CD8-positive, alpha-beta memory T cell (primary cell): Measurements from ENCODE around the gene MADD. TPM values are rescaled to one million over a fixed set of nuclear protein-coding genes. Genes with fewer than 3 reads are reported as not detected.

Source experiments
- CTCF ChIA-PET: fragments of 350-600 bp; sonication (Branson Sonifier 250); formaldehyde crosslinking; loops from one replicate; lab custom pipeline; 2021; ENCODE audit warnings: antibody characterized with exemption; lab: Charles Lee
- POLR2A ChIA-PET: fragments of 350-600 bp; sonication (Branson Sonifier 250); formaldehyde crosslinking; loops from one replicate; lab custom pipeline; 2021; ENCODE audit warnings: antibody characterized with exemption; lab: Charles Lee
- DNase-seq, 5 donors: peaks; one replicate each; pipeline versions ENCODE4 v3.0.0 to v3.0.0-alpha.2; 2020 to 2022; ENCODE audit warnings: mixed read lengths in 1 of 5
- H3K27ac ChIP-seq: one replicate; pipeline ENCODE4 v1.7.0; 2013; ENCODE audit warnings: low read depth, mild to moderate bottlenecking, low read length, moderate library complexity
- H3K27me3 ChIP-seq: 2 replicates; pipeline ENCODE4 v1.7.0; 2013; ENCODE audit warnings: low read length, mild to moderate bottlenecking; ENCODE audit not compliant: insufficient read depth, poor library complexity, severe bottlenecking
- H3K36me3 ChIP-seq: 2 replicates; pipeline ENCODE4 v1.7.0; 2013; ENCODE audit warnings: mild to moderate bottlenecking, low read length, moderate library complexity; ENCODE audit not compliant: insufficient read depth
- H3K4me1 ChIP-seq: 2 replicates; pipeline ENCODE4 v1.7.0; 2013; ENCODE audit warnings: mild to moderate bottlenecking, low read length, moderate library complexity; ENCODE audit not compliant: insufficient read depth
- H3K4me3 ChIP-seq: 2 replicates; pipeline ENCODE4 v1.7.0; 2013; ENCODE audit warnings: mild to moderate bottlenecking, low read length
- H3K9me3 ChIP-seq: 2 replicates; pipeline ENCODE4 v1.7.0; 2013; ENCODE audit warnings: mild to moderate bottlenecking, low read length
- H3K27ac Mint-ChIP-seq, 8 donors: one replicate each; pipeline ENCODE4 v1.8.0; 2020 to 2021; ENCODE audit warnings: mixed read lengths in 8 of 8, mild to moderate bottlenecking in 6 of 8, inconsistent platforms in 3 of 8, moderate library complexity in 3 of 8
- H3K27me3 Mint-ChIP-seq, 2 donors: one replicate each; pipeline ENCODE4 v1.8.0; 2020 to 2021; ENCODE audit warnings: mixed read lengths in 2 of 2, mild to moderate bottlenecking in 1 of 2, moderate library complexity in 1 of 2
- H3K36me3 Mint-ChIP-seq, 3 donors: one replicate each; pipeline ENCODE4 v1.8.0; 2020 to 2021; ENCODE audit warnings: mixed read lengths in 3 of 3, inconsistent platforms in 1 of 3, mild to moderate bottlenecking in 1 of 3
- H3K4me1 Mint-ChIP-seq, 3 donors: one replicate each; pipeline ENCODE4 v1.8.0; 2020 to 2021; ENCODE audit warnings: mixed read lengths in 3 of 3, inconsistent platforms in 1 of 3, mild to moderate bottlenecking in 1 of 3
- H3K4me3 Mint-ChIP-seq, 7 donors: one replicate each; pipeline ENCODE4 v1.8.0; 2020 to 2021; ENCODE audit warnings: mixed read lengths in 7 of 7, mild to moderate bottlenecking in 6 of 7, moderate library complexity in 4 of 7, inconsistent platforms in 2 of 7
- H3K9me3 Mint-ChIP-seq, 5 donors: one replicate each; pipeline ENCODE4 v1.8.0; 2020 to 2022; ENCODE audit warnings: mixed read lengths in 5 of 5, mild to moderate bottlenecking in 3 of 5, moderate library complexity in 2 of 5, inconsistent platforms in 1 of 5
- polyA plus RNA-seq: library from polyadenylated mRNA; unstranded; fragments of 300-500 nt; fragmentation: Illumina TruSeq; gene quantifications from one replicate; pipeline ENCODE4 v1.2.3, GENCODE V29; 2021
- total RNA-seq, 2 experiments: library from RNA; stranded (reverse); gene quantifications; one replicate each; pipeline ENCODE4 v1.2.3, GENCODE V29; 2021

The MADD gene
- total and polyA plus RNA-seq, 3 experiments from 2014 or later, result 30.5 to 65.7 (median 62.1) TPM

GRCh38 chr11:47359162-47359561 is 89.2 kb downstream of the MADD start:
- no peaks in the 10 kb centered on the region for H3K36me3 ChIP-seq
- H3K27ac ChIP-seq, result no peak overlapping the region
- Mint-ChIP-seq H3K27ac (peak overlapping the region in 2 of 8 donors; percentile 67 to 68), H3K4me3 (no peak overlapping the region), H3K36me3 (no peaks in the 10 kb centered on the region), H3K4me1 (peaks cover 0 to 2% (median 0%) of the 10 kb centered on the region in 3 donors), H3K9me3 (no peaks in the 10 kb centered on the region), H3K27me3 (no peaks in the 10 kb centered on the region)
- ChIA-PET CTCF (no interaction called here), POLR2A (no interaction called here)
- no peaks in the 10 kb centered on the region for H3K9me3 ChIP-seq
- DNase-seq, result no peak
- no peaks in the 10 kb centered on the region for H3K4me1 ChIP-seq
- H3K27me3 ChIP-seq, result no peaks in the 10 kb centered on the region
- no peak overlapping the region for H3K4me3 ChIP-seq

GRCh38 chr11:47359586-47359985 is 89.7 kb downstream of the MADD start:
- H3K9me3 Mint-ChIP-seq, result no peaks in the 10 kb centered on the region
- H3K4me1 ChIP-seq, result no peaks in the 10 kb centered on the region
- peak overlapping the region in 1 of 7 donors; percentile 54 for H3K4me3 Mint-ChIP-seq
- no peaks in the 10 kb centered on the region for H3K9me3 ChIP-seq
- H3K36me3 Mint-ChIP-seq, result no peaks in the 10 kb centered on the region
- H3K4me3 ChIP-seq, result no peak overlapping the region
- no peak for DNase-seq
- peaks cover 0 to 3% of the 10 kb centered on the region in 2 donors for H3K27me3 Mint-ChIP-seq
- H3K27ac ChIP-seq, result no peak overlapping the region
- CTCF ChIA-PET, result no interaction called here
- peak overlapping the region in 1 of 8 donors; percentile 67 for H3K27ac Mint-ChIP-seq
- H3K36me3 ChIP-seq, result no peaks in the 10 kb centered on the region
- H3K4me1 Mint-ChIP-seq, result peaks cover 0 to 2% (median 0%) of the 10 kb centered on the region in 3 donors
- no peaks in the 10 kb centered on the region for H3K27me3 ChIP-seq
- POLR2A ChIA-PET, result no interaction called here

- peaks cover 0 to 2% (median 0%) of the 10 kb centered on the region in 3 donors for H3K4me1 Mint-ChIP-seq
- no peak overlapping the region for H3K27ac Mint-ChIP-seq
- ChIA-PET CTCF (interaction anchor here (4.8 kb wide), 1 partner anchor 14 kb away, joined by 13 read pairs; no protein-coding TSS in a partner anchor), POLR2A (no interaction called here)
- Histone ChIP-seq H3K4me3 (no peak overlapping the region), H3K4me1 (no peaks in the 10 kb centered on the region), H3K9me3 (no peaks in the 10 kb centered on the region), H3K27me3 (no peaks in the 10 kb centered on the region), H3K27ac (no peak overlapping the region), H3K36me3 (no peaks in the 10 kb centered on the region)
- H3K4me3 Mint-ChIP-seq, result no peak overlapping the region
- no peak for DNase-seq
- H3K9me3 Mint-ChIP-seq, result no peaks in the 10 kb centered on the region
- no peaks in the 10 kb centered on the region for H3K36me3 Mint-ChIP-seq
- H3K27me3 Mint-ChIP-seq, result peaks cover 0 to 7% of the 10 kb centered on the region in 2 donors
These were observed 90.4 kb downstream of the MADD start for GRCh38 chr11:47360341-47360740.

GRCh38 chr11:47361419-47361818 is 91.5 kb downstream of the MADD start:
- CTCF ChIA-PET, result interaction anchor here (4.8 kb wide), 1 partner anchor 13 kb away, joined by 13 read pairs; no protein-coding TSS in a partner anchor
- H3K4me1 Mint-ChIP-seq, result peaks cover 0 to 2% (median 0%) of the 10 kb centered on the region in 3 donors
- no peaks in the 10 kb centered on the region for H3K9me3 ChIP-seq
- H3K9me3 Mint-ChIP-seq, result no peaks in the 10 kb centered on the region
- POLR2A ChIA-PET, result no interaction called here
- no peaks in the 10 kb centered on the region for H3K27me3 ChIP-seq
- no peak overlapping the region for H3K4me3 Mint-ChIP-seq
- H3K27me3 Mint-ChIP-seq, result peaks cover 5 to 12% of the 10 kb centered on the region in 2 donors
- peak overlapping the region in 1 of 8 donors; percentile 25 for H3K27ac Mint-ChIP-seq
- H3K4me1 ChIP-seq, result no peaks in the 10 kb centered on the region
- H3K4me3 ChIP-seq, result no peak overlapping the region
- no peak for DNase-seq
- H3K36me3 Mint-ChIP-seq, result no peaks in the 10 kb centered on the region
- no peaks in the 10 kb centered on the region for H3K36me3 ChIP-seq
- no peak overlapping the region for H3K27ac ChIP-seq

GRCh38 chr11:47366020-47366490 is 96.1 kb downstream of the MADD start:
- H3K4me1 ChIP-seq, result no peaks in the 10 kb centered on the region
- POLR2A ChIA-PET, result no interaction called here
- peaks cover 11 to 12% of the 10 kb centered on the region in 2 donors for H3K27me3 Mint-ChIP-seq
- no peaks in the 10 kb centered on the region for H3K4me1 Mint-ChIP-seq
- CTCF ChIA-PET, result no interaction called here
- H3K9me3 ChIP-seq, result no peaks in the 10 kb centered on the region
- H3K27ac Mint-ChIP-seq, result peak overlapping the region in 2 of 8 donors; percentile 2 to 10
- H3K36me3 Mint-ChIP-seq, result no peaks in the 10 kb centered on the region
- no peaks in the 10 kb centered on the region for H3K27me3 ChIP-seq
- DNase-seq, result no peak
- H3K27ac ChIP-seq, result no peak overlapping the region
- H3K4me3 ChIP-seq, result no peak overlapping the region
- H3K9me3 Mint-ChIP-seq, result no peaks in the 10 kb centered on the region
- H3K36me3 ChIP-seq, result no peaks in the 10 kb centered on the region
- no peak overlapping the region for H3K4me3 Mint-ChIP-seq

GRCh38 chr11:47369676-47370075 is 99.7 kb downstream of the MADD start:
- no peaks in the 10 kb centered on the region for H3K36me3 Mint-ChIP-seq
- peaks cover 0 to 2% (median 0%) of the 10 kb centered on the region in 3 donors for H3K4me1 Mint-ChIP-seq
- no peak overlapping the region for H3K4me3 Mint-ChIP-seq
- no peak for DNase-seq
- H3K9me3 Mint-ChIP-seq, result no peaks in the 10 kb centered on the region
- no peaks in the 10 kb centered on the region for H3K9me3 ChIP-seq
- no peak overlapping the region for H3K27ac ChIP-seq
- peaks cover 9 to 11% of the 10 kb centered on the region in 2 donors for H3K27me3 Mint-ChIP-seq
- H3K4me1 ChIP-seq, result peaks cover 3% of the 10 kb centered on the region
- no peak overlapping the region for H3K4me3 ChIP-seq
- CTCF ChIA-PET, result no interaction called here
- H3K27ac Mint-ChIP-seq, result peak overlapping the region in 1 of 8 donors; percentile 21
- no peaks in the 10 kb centered on the region for H3K36me3 ChIP-seq
- POLR2A ChIA-PET, result interaction anchor here (0.5 to 0.7 kb wide), 2 partner anchors 110 to 810 kb away, joined by 3 read pairs; no protein-coding TSS in a partner anchor
- H3K27me3 ChIP-seq, result no peaks in the 10 kb centered on the region

- peaks cover 0 to 5% of the 10 kb centered on the region in 2 donors for H3K27me3 Mint-ChIP-seq
- Histone ChIP-seq H3K27ac (no peak overlapping the region), H3K36me3 (no peaks in the 10 kb centered on the region), H3K27me3 (no peaks in the 10 kb centered on the region), H3K4me1 (peaks cover 3% of the 10 kb centered on the region), H3K9me3 (no peaks in the 10 kb centered on the region), H3K4me3 (no peak overlapping the region)
- ChIA-PET CTCF (interaction anchor here (1.1 to 5.2 kb wide), 6 partner anchors 18 to 82 kb away, joined by 3 to 129 read pairs (median 46); partner anchors contain the start of gene SLC39A13), POLR2A (interaction anchor here (0.6 kb wide), 1 partner anchor 74 kb away, joined by 6 read pairs; no protein-coding TSS in a partner anchor)
- no peak for DNase-seq
- no peaks in the 10 kb centered on the region for H3K36me3 Mint-ChIP-seq
- peak overlapping the region in 1 of 8 donors; percentile 36 for H3K27ac Mint-ChIP-seq
- H3K4me1 Mint-ChIP-seq, result peaks cover 0 to 2% (median 0%) of the 10 kb centered on the region in 3 donors
- H3K4me3 Mint-ChIP-seq, result no peak overlapping the region
- no peaks in the 10 kb centered on the region for H3K9me3 Mint-ChIP-seq
These were observed 102.5 kb downstream of the MADD start for GRCh38 chr11:47372422-47372821.
